ENCODE results near the gene TMEM59.
"Not testable (repeated sequence)": the region's sequence is repeated elsewhere in the genome, so short reads cannot be mapped to it uniquely, and the experiment has no call there.

The TMEM59 gene

GRCh38 chr1:54011316-54012007 lies 41.5 kb downstream of the TMEM59 start:
- DNase-seq, result no peak

- DNase-seq, result no peak
Measured at GRCh38 chr1:54010415-54011117, 42.4 kb downstream of the TMEM59 start.

GRCh38 chr1:54009406-54009805 lies 43.6 kb downstream of the TMEM59 start:
- no peak for DNase-seq

DNA sequence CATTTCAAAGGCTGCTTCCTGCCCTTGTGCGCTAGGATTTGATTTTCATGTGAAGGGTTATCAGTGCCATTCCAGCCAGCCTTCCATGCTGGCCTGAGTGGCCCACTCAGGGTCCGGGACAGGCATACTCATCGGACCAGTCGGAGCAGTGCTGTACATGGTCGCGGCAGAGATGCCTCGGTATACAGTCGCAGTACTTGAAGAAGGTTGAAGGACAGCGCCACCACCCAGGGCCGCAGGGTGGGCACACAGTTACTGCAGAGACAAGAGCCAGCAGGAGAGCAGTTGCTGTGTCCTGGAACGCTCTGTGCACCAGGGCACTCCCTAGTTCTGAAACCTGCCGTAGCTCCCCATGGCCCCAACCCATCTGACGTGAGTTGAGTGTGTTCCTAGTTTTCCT lies 44.1 kb downstream of the TMEM59 start:
- no peak for DNase-seq

DNA sequence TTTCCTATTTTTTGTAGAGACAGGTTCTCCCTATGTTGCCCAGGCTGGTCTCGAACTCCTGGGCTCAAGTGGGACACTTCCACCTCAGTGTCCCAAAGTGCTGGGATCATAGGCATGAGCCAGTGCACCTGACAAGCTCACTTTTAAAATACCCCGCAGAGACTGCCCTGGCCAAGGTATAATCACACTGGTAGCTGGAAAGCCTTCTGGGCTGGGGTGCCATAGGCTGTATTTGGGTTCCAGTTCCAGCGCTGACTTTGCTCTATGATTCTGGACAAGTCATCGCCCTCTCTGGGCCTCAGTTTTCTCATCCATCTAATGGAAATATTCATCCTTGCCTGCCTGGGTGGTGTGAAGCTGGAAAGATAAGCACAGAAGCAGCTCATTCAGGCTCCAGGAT lies 45.4 kb downstream of the TMEM59 start:
- no peak for DNase-seq

- no peak for DNase-seq
Measured at GRCh38 chr1:54006508-54006907, 46.5 kb downstream of the TMEM59 start.

DNA sequence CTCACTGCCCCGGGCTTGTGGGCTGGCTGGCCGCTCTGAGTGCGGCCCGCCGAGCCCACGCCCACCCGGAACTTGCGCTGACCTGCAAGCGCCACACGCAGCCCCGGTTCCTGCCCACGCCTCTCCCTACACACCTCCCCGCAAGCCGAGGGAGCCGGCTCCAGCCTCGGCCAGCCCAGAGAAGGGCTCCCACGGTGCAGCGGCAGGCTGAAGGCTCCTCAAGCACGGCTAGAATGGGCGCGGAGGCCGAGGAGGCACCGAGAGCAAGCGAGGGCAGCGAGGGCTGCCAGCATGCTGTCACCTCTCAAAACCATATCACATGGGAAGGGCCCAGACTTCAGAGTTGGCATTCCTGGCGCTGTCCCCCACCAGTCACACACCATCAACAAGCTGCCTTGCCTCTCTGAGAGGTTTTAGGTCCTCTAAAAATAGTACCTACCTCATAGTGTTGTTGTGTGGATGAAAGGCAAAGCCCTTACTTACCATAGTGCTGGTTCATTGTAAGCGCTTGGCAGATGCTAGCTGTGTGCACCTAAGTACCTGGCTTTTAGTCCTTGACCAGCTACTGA lies 48.4 kb downstream of the TMEM59 start:
- no peak for DNase-seq

- not testable (repeated sequence) for DNase-seq
Measured at GRCh38 chr1:54003750-54004480, 49.1 kb downstream of the TMEM59 start.

- DNase-seq, result no peak
Measured at GRCh38 chr1:54003249-54003646, 49.8 kb downstream of the TMEM59 start.

DNA sequence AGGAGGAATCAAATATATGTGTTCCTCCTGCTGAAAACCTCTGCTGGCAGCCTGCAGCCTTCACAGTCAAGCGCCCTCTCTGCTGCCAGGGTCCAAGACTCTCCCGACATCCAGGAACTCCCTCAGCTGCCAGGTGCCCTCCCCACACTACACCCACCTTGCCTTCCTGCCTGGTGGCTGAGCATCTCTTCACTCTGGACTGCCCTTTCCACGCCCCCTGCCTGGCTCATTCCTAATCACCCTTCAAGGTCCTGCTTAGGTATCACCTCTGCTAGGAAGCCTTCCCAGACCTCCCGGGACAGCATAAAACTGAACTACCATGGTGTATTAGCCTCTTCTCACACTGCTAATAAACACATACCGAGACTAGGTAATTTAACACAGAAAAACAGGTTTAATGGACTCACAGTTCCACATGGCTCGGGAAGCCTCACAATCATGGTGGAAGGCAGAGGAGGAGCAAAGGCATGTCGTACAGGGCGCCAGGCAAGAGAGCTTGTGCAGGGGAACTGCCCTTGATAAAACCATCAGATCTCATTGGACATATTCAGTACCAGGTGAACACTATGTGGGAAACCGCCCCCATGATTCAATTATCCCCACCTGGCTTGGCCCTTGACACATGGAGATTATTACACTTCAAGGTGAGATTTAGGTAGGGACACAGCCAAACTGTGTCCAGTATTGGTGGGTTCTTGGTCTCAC lies 50.3 kb downstream of the TMEM59 start:
- no peak for DNase-seq

DNA sequence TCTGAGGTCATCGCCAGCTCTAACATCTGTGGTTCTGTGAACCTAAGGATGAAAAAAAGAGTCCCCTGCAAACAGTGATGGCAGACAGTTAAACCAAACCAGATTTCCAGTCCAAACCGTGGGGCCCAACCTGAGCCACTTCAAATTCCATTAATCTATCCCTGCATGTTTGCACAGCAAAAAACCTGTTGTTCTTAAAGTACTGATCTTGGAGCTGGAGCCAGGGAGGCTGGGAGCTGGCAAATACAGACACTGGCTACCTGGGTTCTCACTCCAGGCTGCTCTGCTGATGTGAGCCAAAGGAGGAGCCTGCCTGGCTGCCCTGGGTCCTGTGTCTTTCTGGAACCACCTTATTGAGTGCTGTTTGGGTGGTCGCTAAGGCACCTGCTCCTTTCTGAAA lies 51.4 kb downstream of the TMEM59 start:
- no peak for DNase-seq

DNA sequence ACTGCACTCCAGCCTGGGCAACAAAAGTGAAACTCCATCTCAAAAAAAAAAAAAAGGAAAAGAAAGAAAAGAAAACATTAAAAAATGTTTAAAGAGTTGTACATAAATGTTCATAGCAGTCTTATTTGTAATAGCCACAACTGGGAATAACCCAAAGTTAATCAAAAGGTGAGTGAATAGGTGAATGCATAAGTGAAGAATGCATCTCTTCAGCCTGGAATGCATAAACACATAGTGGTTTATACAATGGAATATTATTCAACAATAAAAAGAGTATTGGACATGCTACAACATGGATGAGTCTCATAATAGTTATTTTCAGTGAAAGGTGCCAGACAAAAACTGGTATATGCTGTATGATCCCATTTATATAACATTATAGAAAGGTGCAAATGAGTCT lies 53.1 kb downstream of the TMEM59 start:
- DNase-seq, result no peak

DNA sequence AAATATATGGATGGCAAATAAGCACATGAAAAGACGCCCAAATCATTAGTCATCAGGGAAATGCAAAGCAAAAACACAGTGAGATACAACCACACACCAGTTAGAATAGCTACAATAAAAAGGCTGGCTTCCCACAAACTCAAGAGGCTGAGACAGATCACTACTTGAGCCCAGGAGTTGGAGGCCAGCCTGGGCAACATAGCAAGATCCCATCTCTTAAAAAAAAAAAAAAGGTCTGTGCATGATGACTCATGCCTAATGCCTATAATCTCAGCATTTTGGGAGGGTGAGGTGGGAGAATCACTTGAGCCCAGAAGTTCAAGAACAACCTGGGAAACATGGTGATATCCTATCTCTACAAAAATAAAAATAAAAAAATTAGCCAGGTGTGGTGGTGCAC lies 54.8 kb downstream of the TMEM59 start:
- no peak for DNase-seq

DNA sequence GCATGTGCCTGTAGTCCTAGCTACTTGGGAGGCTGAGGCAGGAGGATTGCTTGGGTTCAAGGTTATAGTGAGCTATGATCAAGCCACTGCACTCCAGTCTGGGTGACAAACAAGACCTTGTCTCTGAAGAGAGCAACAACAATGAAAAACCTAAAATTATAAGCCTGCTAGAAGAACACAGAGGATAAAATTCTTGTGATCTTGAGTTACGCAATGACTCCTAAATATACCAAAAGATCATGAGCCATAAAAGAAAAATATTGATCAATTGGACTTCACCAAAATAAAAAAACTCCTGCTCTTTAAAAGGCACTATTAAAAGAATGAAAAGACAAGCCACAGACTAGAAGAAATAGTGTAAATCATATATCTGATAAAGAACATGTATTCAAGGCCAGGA lies 57.3 kb downstream of the TMEM59 start:
- no peak for DNase-seq

DNA sequence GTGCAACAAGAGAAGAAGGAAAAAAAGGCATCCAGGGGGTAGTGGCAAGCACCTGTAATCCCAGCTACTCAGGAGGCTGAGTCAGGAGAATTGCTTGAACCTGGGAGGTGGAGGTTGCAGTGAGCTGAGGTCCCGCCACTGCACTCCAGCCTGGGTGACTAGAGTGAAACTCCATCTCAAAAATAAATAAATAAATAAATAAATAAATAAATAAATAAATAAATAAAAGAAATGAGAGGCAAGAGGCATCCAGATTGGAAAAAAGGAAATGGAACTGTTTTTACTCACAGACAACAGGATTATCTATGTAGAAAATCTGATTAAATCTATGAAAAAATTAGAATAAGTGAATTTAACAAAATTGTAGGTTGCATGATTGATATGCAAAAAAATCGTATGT lies 58.5 kb downstream of the TMEM59 start:
- DNase-seq, result not testable (repeated sequence)

DNA sequence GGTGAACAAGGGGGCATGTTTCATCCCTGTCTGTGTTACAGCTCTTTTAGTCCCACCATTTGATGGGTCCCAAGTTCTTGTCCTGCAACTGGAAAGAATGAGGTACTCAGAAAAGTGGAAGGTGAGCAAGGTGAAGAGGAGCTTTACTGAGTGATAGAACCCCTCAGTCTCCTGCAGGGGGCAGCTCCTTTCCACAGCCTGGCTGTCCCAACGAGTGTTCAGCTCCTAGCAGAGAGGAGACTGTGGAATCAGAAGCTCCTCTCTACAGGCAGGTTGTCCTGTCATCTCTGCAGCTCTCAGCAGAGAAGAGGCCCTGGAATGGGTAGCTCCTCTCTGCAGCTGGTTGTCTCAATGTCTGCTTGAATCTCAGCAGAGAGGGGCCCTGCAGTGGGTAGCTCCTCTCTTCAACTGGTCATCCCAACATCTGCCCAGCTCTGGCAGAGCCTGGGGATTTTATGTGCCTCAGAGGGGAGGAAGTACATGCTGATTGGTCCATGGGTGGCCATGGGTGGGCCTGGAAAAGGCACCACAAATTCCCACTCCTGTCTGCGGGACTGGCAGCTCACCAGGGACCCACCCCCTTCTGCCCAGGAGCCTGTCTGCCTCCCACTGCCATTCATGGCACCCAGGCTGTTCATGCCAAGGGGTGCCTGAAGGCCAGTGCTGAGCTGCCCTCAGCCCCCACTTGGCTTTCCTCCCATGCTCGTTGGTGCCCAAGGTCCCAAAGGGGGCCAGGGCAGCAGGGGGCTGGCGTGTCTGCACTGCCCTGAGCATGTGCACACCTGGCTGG lies 60.7 kb downstream of the TMEM59 start:
- no peak for DNase-seq

DNA sequence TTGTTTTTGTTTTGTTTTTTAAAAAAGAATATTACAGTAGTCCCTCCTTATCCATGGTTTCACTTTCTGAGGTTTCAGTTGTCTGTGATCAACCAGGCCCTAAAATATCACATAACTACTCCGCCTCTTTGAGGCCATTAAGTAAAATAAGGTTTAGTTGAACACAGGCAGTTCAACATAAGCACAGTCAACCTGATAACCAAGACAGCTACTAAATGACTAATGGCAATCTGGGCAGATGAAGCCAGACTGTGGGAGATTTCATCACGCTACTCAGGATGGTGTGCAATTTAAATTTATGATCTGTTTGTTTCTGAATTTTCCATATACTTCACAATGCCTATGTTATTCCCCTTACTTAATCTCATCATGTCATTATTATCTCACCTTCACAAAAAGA lies 65.1 kb downstream of the TMEM59 start:
- no peak for DNase-seq

DNA sequence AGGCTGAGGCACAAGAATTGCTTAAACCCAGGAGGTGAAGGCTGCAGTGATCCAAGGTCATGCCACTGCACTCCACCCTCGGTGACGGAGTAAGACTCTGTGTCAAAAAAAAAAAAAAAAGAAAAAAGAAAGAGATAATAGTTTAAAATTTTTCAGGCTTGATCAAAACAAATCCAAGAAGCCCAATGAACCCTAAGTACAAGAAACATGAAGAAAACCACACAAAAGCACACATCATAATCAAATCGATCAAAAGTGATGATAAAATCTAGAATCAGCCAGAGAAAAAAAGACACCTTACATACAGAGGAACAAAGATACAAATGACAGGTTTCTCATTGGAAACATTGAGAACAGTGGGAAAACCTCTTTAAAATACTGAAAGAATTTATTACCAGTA lies 66.5 kb downstream of the TMEM59 start:
- DNase-seq, result no peak

DNA sequence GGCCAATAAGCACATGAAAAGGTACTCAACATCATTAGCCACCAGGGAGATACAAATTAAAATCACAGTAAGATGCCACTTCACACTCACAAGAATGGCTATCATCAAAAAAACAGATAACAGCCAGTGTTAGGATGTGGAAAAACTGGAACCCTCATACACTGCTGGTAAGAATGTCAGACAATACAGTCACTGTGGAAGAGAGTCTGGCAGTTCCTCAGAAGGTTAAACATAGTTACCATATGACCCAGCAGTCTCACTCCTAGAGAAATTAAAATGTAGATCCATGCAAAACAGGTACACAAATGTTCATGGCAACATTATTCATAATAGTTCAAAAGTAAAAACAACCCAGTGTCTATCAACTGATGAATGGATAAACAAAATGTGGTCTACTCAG lies 68.3 kb downstream of the TMEM59 start:
- no peak for DNase-seq

GRCh38 chr1:53982763-53983104 lies 70.3 kb downstream of the TMEM59 start:
- DNase-seq, result no peak

- DNase-seq, result no peak
Measured at GRCh38 chr1:53982034-53982762, 70.8 kb downstream of the TMEM59 start.

DNA sequence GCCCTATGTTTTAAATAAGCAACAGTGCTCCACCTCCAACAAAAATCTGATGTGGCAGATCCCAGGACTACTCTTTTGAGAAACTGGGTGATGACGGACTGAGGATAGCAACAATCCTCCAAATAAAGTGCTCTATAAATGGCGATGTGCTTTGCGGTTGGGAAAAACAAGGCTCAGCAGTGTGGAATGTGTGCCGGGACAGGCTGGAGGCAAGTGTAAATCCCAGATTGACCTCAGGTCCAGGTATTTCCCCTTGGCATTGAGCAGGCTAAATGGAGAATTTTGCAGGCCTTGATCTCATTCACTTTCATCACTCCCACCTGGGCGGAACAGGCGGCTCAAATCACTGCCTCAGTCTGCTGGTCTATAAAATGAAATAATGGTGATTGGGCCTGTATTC lies 71.8 kb downstream of the TMEM59 start:
- no peak for DNase-seq

Measured in stimulated activated CD4-positive, alpha-beta T cell treated with anti-CD3 and anti-CD28 coated beads, Interleukin-15, amount 100 ng/mL, for 24 hours (primary cell).